GM10248 (cell line): ENCODE measurements around the gene ASXL1.

Experiments used
- CTCF ChIA-PET: fragments of 300-600 bp; sonication (Branson Sonifier 250); formaldehyde crosslinking; extraction: SDS; loops from one replicate; lab custom pipeline; 2021; ENCODE audit warnings: antibody characterized with exemption; lab: Yijun Ruan, JAX
- POLR2A ChIA-PET: fragments of 350-650 bp; sonication (Branson Sonifier 250); formaldehyde crosslinking; extraction: SDS; loops from one replicate; lab custom pipeline; 2020; ENCODE audit warnings: antibody characterized with exemption; lab: Yijun Ruan, JAX
- DNase-seq: peaks from one replicate; pipeline ENCODE4 v3.0.0; 2012; ENCODE audit errors: extremely low spot score
- TF ChIP-seq, protein P1 (sequence below): IDR thresholded peaks from 2 replicates; pipeline ENCODE4 v1.5.1; 2012; ENCODE audit warnings: mild to moderate bottlenecking, low read depth; ENCODE audit errors: extremely low read depth, missing control alignments, control extremely low read depth

Gene ASXL1

GRCh38 chr20:32453467-32454163, 95.5 kb downstream of the ASXL1 start:
- POLR2A ChIA-PET: no interaction called here
- TF ChIP-seq, protein P1, sequence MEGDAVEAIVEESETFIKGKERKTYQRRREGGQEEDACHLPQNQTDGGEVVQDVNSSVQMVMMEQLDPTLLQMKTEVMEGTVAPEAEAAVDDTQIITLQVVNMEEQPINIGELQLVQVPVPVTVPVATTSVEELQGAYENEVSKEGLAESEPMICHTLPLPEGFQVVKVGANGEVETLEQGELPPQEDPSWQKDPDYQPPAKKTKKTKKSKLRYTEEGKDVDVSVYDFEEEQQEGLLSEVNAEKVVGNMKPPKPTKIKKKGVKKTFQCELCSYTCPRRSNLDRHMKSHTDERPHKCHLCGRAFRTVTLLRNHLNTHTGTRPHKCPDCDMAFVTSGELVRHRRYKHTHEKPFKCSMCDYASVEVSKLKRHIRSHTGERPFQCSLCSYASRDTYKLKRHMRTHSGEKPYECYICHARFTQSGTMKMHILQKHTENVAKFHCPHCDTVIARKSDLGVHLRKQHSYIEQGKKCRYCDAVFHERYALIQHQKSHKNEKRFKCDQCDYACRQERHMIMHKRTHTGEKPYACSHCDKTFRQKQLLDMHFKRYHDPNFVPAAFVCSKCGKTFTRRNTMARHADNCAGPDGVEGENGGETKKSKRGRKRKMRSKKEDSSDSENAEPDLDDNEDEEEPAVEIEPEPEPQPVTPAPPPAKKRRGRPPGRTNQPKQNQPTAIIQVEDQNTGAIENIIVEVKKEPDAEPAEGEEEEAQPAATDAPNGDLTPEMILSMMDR: no peak
- CTCF ChIA-PET: interaction anchor here (3.3 kb wide), 1 partner anchor 9 kb away, joined by 13 read pairs; no protein-coding TSS in a partner anchor
- no peak for DNase-seq

DNA sequence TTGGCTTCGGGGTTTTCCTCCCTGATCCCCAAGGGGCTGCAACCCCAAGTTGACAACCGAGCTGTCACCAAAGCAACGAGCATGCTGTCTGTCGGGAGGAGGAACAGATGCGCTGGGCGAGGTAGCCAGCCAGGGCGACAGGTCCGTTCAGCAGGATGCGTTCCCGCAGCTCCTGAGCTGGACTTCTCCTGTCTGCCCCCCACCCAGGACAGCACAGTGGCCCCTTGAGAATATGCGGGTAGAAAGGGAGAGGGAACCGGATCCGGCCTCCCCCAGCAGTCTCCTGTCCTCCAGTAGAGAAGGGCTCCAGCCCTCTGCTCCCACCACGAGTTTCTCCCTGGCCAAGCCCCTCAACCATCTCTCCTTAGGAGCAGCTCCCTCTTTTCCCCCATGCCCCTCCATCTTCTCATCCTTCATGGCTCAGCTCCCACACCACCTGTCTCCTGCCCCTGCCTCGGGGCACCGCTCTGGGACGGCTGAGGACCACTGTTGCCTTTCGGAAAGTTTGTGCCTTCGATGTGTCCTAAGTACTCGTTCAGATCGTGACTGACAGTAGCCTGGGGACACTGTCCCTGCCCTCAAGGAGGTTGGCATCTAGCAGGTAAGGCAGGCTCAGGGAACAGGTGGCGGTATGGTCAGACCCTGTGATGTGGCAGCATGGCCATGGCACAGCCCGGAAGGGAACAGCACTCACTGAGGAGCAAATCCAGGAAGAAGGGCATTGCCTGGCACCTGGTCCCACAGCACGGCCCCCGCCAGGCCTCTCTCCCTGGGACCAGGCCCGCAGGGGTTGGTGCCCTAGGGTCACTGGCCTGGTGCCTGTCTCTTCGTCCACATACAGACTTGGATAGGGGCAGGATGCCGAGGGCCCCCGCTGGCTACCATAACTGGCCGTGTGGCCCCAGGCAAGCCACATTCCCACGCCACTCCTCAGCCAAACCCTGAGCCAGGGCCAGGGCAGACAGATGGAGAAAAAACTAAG, 96.3 kb downstream of the ASXL1 start:
- CTCF ChIA-PET: interaction anchor here (2.5 to 3.3 kb wide), 2 partner anchors 10 to 25 kb away, joined by 7 to 13 read pairs; no protein-coding TSS in a partner anchor
- DNase-seq: no peak
- POLR2A ChIA-PET: no interaction called here
- TF ChIP-seq, protein P1: no peak

- CTCF ChIA-PET: interaction anchor here (1.2 to 3.3 kb wide), 4 partner anchors 9 to 24 kb away, joined by 6 to 13 read pairs (median 7); no protein-coding TSS in a partner anchor
These were observed 97.2 kb downstream of the ASXL1 start for GRCh38 chr20:32455171-32455900.

GRCh38 chr20:32455901-32456701, 98.0 kb downstream of the ASXL1 start:
- no peak for DNase-seq
- TF ChIP-seq, protein P1: no peak
- POLR2A ChIA-PET: no interaction called here
- CTCF ChIA-PET: interaction anchor here (0.7 to 3.3 kb wide), 11 partner anchors 10 to 196 kb away, joined by 3 to 13 read pairs (median 5); no protein-coding TSS in a partner anchor

More at GRCh38 chr20:32455171-32455900, 97.2 kb downstream of the ASXL1 start:
- POLR2A ChIA-PET: no interaction called here
- TF ChIP-seq, protein P1: no peak
- DNase-seq: no peak

GRCh38 chr20:32456869-32457478, 98.8 kb downstream of the ASXL1 start:
- CTCF ChIA-PET: interaction anchor here (0.7 to 3.3 kb wide), 13 partner anchors 8 to 196 kb away, joined by 3 to 13 read pairs (median 4); no protein-coding TSS in a partner anchor
- POLR2A ChIA-PET: no interaction called here
- TF ChIP-seq, protein P1: peak; percentile 79
- DNase-seq: peak; percentile 89
